A549 (cell line): ENCODE measurements around the gene PDE3A. TPM values are rescaled to one million over a fixed set of nuclear protein-coding genes. Genes with fewer than 3 reads are reported as not detected.
A peak's percentile ranks its signal among the peaks of the same experiment; 100 is the strongest.

Source experiments
- ATAC-seq, 2 experiments: fragments of 200-7000 bp in 1 of 2; fragments of >200 bp in 1 of 2; cut with Nextera tagmentation in 1 of 2; cut with Tn5 transposase in 1 of 2; 3 replicates each; pipeline versions ENCODE4 v1.8.0 to v1.9.1; 2018 to 2020; ENCODE audit warnings: mild to moderate bottlenecking in 1 of 2, moderate library complexity in 1 of 2
- CTCF ChIA-PET: fragments of 300-600 bp; sonication (Branson Sonifier 250); formaldehyde crosslinking; extraction: SDS; loops from one replicate; lab custom pipeline; 2021; ENCODE audit warnings: antibody characterized with exemption, inconsistent platforms; lab: Yijun Ruan, JAX
- POLR2A ChIA-PET: fragments of 350-600 bp; formaldehyde crosslinking; extraction: SDS; loops from one replicate; lab custom pipeline; 2021; ENCODE audit warnings: antibody characterized with exemption, inconsistent platforms; lab: Yijun Ruan, JAX
- DNase-seq, 2 experiments: peaks; one replicate each; pipeline versions ENCODE4 v3.0.0 to v3.0.0-alpha.2; 2011 to 2016; ENCODE audit warnings: low read depth in 1 of 2, low spot score in 1 of 2
- FAIRE-seq: peaks from 2 replicates; lab custom pipeline; 2011; peaks lifted over from hg19 to GRCh38; lab: Jason Lieb, UNC
- H3K27ac ChIP-seq, 2 experiments: fragments of >200 bp; sonication (Bioruptor Twin); formaldehyde crosslinking; 3 replicates each; pipeline ENCODE4 v1.5.1; 2016 to 2017
- H3K4me1 ChIP-seq: fragments of >200 bp; sonication (Bioruptor Twin); formaldehyde crosslinking; 3 replicates; pipeline ENCODE4 v1.6.1; 2016
- H3K4me2 ChIP-seq: fragments of >200 bp; sonication (Bioruptor Twin); formaldehyde crosslinking; 3 replicates; pipeline ENCODE4 v1.6.1; 2016
- H3K4me3 ChIP-seq: fragments of >200 bp; sonication (Bioruptor Twin); formaldehyde crosslinking; 3 replicates; pipeline ENCODE4 v1.5.1; 2016
- H3K9me3 ChIP-seq: fragments of >200 bp; sonication (Bioruptor Twin); formaldehyde crosslinking; 3 replicates; pipeline ENCODE4 v1.6.1; 2016
- BCL3 ChIP-seq: fragments of >200 bp; sonication (Bioruptor Twin); formaldehyde crosslinking; IDR thresholded peaks from 3 replicates; pipeline ENCODE4 v1.6.1; 2016
- CBX2 ChIP-seq: fragments of 200-600 bp; sonication (generic); IDR thresholded peaks from 2 replicates; pipeline ENCODE4 v1.6.1; 2016; ENCODE audit warnings: low read depth, mild to moderate bottlenecking, borderline replicate concordance
- CEBPB ChIP-seq, 2 experiments: fragments of >200 bp in 1 of 2; sonication (Bioruptor Twin) in 1 of 2; formaldehyde crosslinking in 1 of 2; IDR thresholded peaks; 2 replicates each; pipeline ENCODE4 v1.6.1; 2012 to 2016
- CHD2 ChIP-seq: fragments of 150-350 bp; IDR thresholded peaks from 2 replicates; pipeline ENCODE4 v1.6.1; 2014; ENCODE audit warnings: low read length; ENCODE audit not compliant: partially characterized antibody
- EHMT2 ChIP-seq: fragments of 200-600 bp; sonication (generic); IDR thresholded peaks from 2 replicates; pipeline ENCODE4 v1.6.1; 2016; ENCODE audit warnings: antibody characterized with exemption, low read depth, mild to moderate bottlenecking, moderate library complexity
- EP300 ChIP-seq, 2 experiments: fragments of >200 bp; sonication (Bioruptor Twin); formaldehyde crosslinking; IDR thresholded peaks; 2 replicates in 1 of 2; 3 replicates in 1 of 2; pipeline ENCODE4 v1.6.1; 2016 to 2017
- ESRRA ChIP-seq: fragments of 150-350 bp; IDR thresholded peaks from 2 replicates; pipeline ENCODE4 v1.6.1; 2014; ENCODE audit warnings: mild to moderate bottlenecking, low read length, borderline replicate concordance
- FOSL2 ChIP-seq, 2 experiments: fragments of 450-650 bp in 1 of 2; fragments of >200 bp in 1 of 2; sonication (Bioruptor Twin) in 1 of 2; formaldehyde crosslinking; IDR thresholded peaks; 2 replicates each; pipeline versions ENCODE4 v1.5.0 to v1.6.1; 2016 to 2020; ENCODE audit warnings: mild to moderate bottlenecking in 1 of 2, moderate library complexity in 1 of 2
- GATA3 ChIP-seq: IDR thresholded peaks from 2 replicates; pipeline ENCODE4 v1.6.1; 2012; ENCODE audit warnings: borderline replicate concordance
- HES2 ChIP-seq: fragments of >200 bp; sonication (Bioruptor Twin); formaldehyde crosslinking; IDR thresholded peaks from 2 replicates; pipeline ENCODE4 v1.6.1; 2016
- HMGXB4 ChIP-seq: fragments of 250-450 bp; sonication (Bioruptor Pico); IDR thresholded peaks from 2 replicates; pipeline ENCODE4 v1.5.0; 2021; ENCODE audit warnings: mild to moderate bottlenecking, moderate library complexity, borderline replicate concordance
- HOXA7 ChIP-seq: fragments of 250-450 bp; sonication (Bioruptor Pico); IDR thresholded peaks from 2 replicates; pipeline ENCODE4 v1.5.0; 2020; ENCODE audit warnings: mild to moderate bottlenecking, moderate library complexity
- JUN ChIP-seq, 2 experiments: fragments of >200 bp; sonication (Bioruptor Twin); formaldehyde crosslinking; IDR thresholded peaks; 2 replicates in 1 of 2; 3 replicates in 1 of 2; pipeline ENCODE4 v1.6.1; 2016 to 2017
- JUNB ChIP-seq: fragments of >200 bp; sonication (Bioruptor Twin); formaldehyde crosslinking; IDR thresholded peaks from 2 replicates; pipeline ENCODE4 v1.6.1; 2016
- MYC ChIP-seq: IDR thresholded peaks from 2 replicates; pipeline ENCODE4 v1.6.1; 2012; ENCODE audit warnings: mild to moderate bottlenecking, inconsistent platforms, low read length, improper control_type of control experiment, borderline replicate concordance
- NR3C1 ChIP-seq: fragments of >200 bp; sonication (Bioruptor Twin); formaldehyde crosslinking; IDR thresholded peaks from 3 replicates; pipeline ENCODE4 v1.6.1; 2017
- POLR2A ChIP-seq: IDR thresholded peaks from 2 replicates; pipeline ENCODE4 v1.6.1; 2012; ENCODE audit warnings: mild to moderate bottlenecking, low read length
- RAD21 ChIP-seq, 2 experiments: fragments of >200 bp in 1 of 2; sonication (Bioruptor Twin) in 1 of 2; formaldehyde crosslinking in 1 of 2; IDR thresholded peaks in 1 of 2; conservative IDR thresholded peaks in 1 of 2; 2 replicates in 1 of 2; 3 replicates in 1 of 2; pipeline ENCODE4 v1.6.1; 2012 to 2018; ENCODE audit warnings: inconsistent platforms in 1 of 2
- REST ChIP-seq: fragments of 200-600 bp; sonication (generic); IDR thresholded peaks from 2 replicates; pipeline ENCODE4 v1.6.1; 2016; ENCODE audit warnings: antibody characterized with exemption, mild to moderate bottlenecking, moderate library complexity
- SMC3 ChIP-seq: fragments of >200 bp; sonication (Bioruptor Twin); formaldehyde crosslinking; IDR thresholded peaks from 3 replicates; pipeline ENCODE4 v1.6.1; 2018; ENCODE audit warnings: inconsistent platforms
- TP53 ChIP-seq: fragments of 250-450 bp; sonication (Bioruptor Pico); IDR thresholded peaks from 2 replicates; pipeline ENCODE4 v1.5.0; 2021; ENCODE audit warnings: mild to moderate bottlenecking, moderate library complexity
- WGBS: methylation state at CpG from one replicate; pipeline ENCODE4 v1.1.6; 2017; ENCODE audit errors: missing lambda C conversion rate; 5-methylcytosine and 5-hydroxymethylcytosine counted together
- polyA plus RNA-seq, 4 experiments: library from polyadenylated mRNA; depleted of rRNA in 3 of 4; stranded (reverse); fragments of >200 nt; fragmentation: RNase III in 1 of 4; extraction: RNeasy Plus Mini Kit Qiagen cat#74134 plus additional on column Dnase treatment in 1 of 4; gene quantifications; 2 replicates in 3 of 4; 3 replicates in 1 of 4; pipeline ENCODE4 v1.2.3, GENCODE V29; 2011 to 2017

The PDE3A gene
- polyA plus RNA-seq, 2 of the 4 experiments (the other 2 are of a cell fraction), result 7.6 to 12.7 TPM

- 66% methylated on average over 4 of the region's 4 CpGs for WGBS
Measured at GRCh38 chr12:20507711-20508110, 139.4 kb downstream of the PDE3A start.

GRCh38 chr12:20508359-20508758, 140.0 kb downstream of the PDE3A start:
- CTCF ChIA-PET, result interaction anchor here (0.5 to 1.7 kb wide), 4 partner anchors 15 to 282 kb away, joined by 3 to 5 read pairs (median 4); no protein-coding TSS in a partner anchor
- ATAC-seq, result peak; percentile 66 to 75; a peak in 5 of 6 replicates
- peak; percentile 32 for FAIRE-seq

More at GRCh38 chr12:20507711-20508110, 139.4 kb downstream of the PDE3A start:
- FAIRE-seq, result no peak
- Histone ChIP-seq H3K4me1 (peaks cover 56% of the 10 kb centered on the region), H3K27ac (peak overlapping the region; percentile 78 to 90), H3K4me3 (no peak overlapping the region), H3K9me3 (no peaks in the 10 kb centered on the region), H3K4me2 (peak overlapping the region; percentile 41)
- CTCF ChIA-PET, result interaction anchor here (0.7 to 1.7 kb wide), 2 partner anchors 15 to 283 kb away, joined by 3 to 5 read pairs; no protein-coding TSS in a partner anchor
- no peak for DNase-seq
- POLR2A ChIA-PET, result interaction anchor here (0.9 kb wide), 1 partner anchor 16 kb away, joined by 3 read pairs; no protein-coding TSS in a partner anchor
- peak; percentile 54 to 56; a peak in 3 of 6 replicates for ATAC-seq
- no peak for TF ChIP-seq MYC
- TF ChIP-seq REST, result no peak
- no peak for TF ChIP-seq HMGXB4
- TF ChIP-seq HOXA7 (CRISPR knock-in tag), result no peak
- TF ChIP-seq TP53 (CRISPR knock-in tag), result no peak
- TF ChIP-seq ESRRA, result no peak
- TF ChIP-seq CBX2, result no peak
- no peak for TF ChIP-seq CHD2
- no peak for TF ChIP-seq GATA3
- TF ChIP-seq EHMT2, result no peak

More at GRCh38 chr12:20508359-20508758, 140.0 kb downstream of the PDE3A start:
- TF ChIP-seq SMC3, result peak; percentile 47
- TF ChIP-seq CEBPB (IDR thresholded peaks at IDR 0.05), result peak; percentile 97 to 98
- peak; percentile 86 for TF ChIP-seq JUNB
- peak; percentile 90 to 94; a peak in 4 of 5 replicates for TF ChIP-seq EP300 (IDR thresholded peaks at IDR 0.05)
- TF ChIP-seq FOSL2 (IDR thresholded peaks at IDR 0.05), result peak; percentile 49; the same call in 1 of the 2 replicates
- TF ChIP-seq FOSL2 (CRISPR knock-in tag; IDR thresholded peaks at IDR 0.05), result peak; percentile 80
- TF ChIP-seq JUN (IDR thresholded peaks at IDR 0.05), result peak; percentile 76 to 87; a peak in 4 of 5 replicates
- peak; percentile 91 for TF ChIP-seq HES2
- TF ChIP-seq POLR2A, result no peak
- peak; percentile 73; the same call in 2 of the 3 replicates for TF ChIP-seq BCL3
- TF ChIP-seq GATA3, result peak; percentile 95
- TF ChIP-seq NR3C1, result no peak
- peak in 1 of 2 experiments; percentile 61; a peak in 2 of 5 replicates for TF ChIP-seq RAD21 (conservative IDR thresholded peaks at IDR 0.05 in 1 of 2, IDR thresholded peaks at IDR 0.05 in 1 of 2)
- TF ChIP-seq ESRRA, result no peak
- 45% methylated on average over 4 of the region's 4 CpGs for WGBS
- H3K4me1 ChIP-seq, result peaks cover 62% of the 10 kb centered on the region
- H3K4me3 ChIP-seq, result no peak overlapping the region
- peak overlapping the region; percentile 78 to 90 for H3K27ac ChIP-seq
- no peaks in the 10 kb centered on the region for H3K9me3 ChIP-seq
- peak in 1 of 2 experiments; percentile 72 for DNase-seq
- POLR2A ChIA-PET, result interaction anchor here (0.9 kb wide), 1 partner anchor 17 kb away, joined by 3 read pairs; no protein-coding TSS in a partner anchor
- peak overlapping the region; percentile 41 for H3K4me2 ChIP-seq
